ENCODE measurements around the gene LAMC2. TPM values are rescaled to one million over a fixed set of nuclear protein-coding genes. Genes with fewer than 3 reads are reported as not detected.

LAMC2 gene
- total and polyA plus RNA-seq, 9 of the 15 experiments (the other 6 are each of a cell fraction or from before 2014, with no cell fraction given), result 0.02 to 0.03 TPM; not detected in 7

- no peak for TF ChIP-seq ZNF512 (tag; IDR thresholded peaks at IDR 0.05)
- TF ChIP-seq ZNF511 (CRISPR knock-in tag; IDR thresholded peaks at IDR 0.05), result no peak
- TF ChIP-seq ZNF316 (IDR thresholded peaks at IDR 0.05), result peak; percentile 33; the same call in 1 of the 2 replicates
- TF ChIP-seq ZNF584 (CRISPR knock-in tag; IDR thresholded peaks at IDR 0.05; ENCODE audit: low read depth), result no peak
- TF ChIP-seq HSF4 (CRISPR knock-in tag; IDR thresholded peaks at IDR 0.05; ENCODE audit: borderline replicate concordance), result no peak
- no peak for TF ChIP-seq ELF1 (tag; IDR thresholded peaks at IDR 0.05)
- no peak for TF ChIP-seq POLR2G (IDR thresholded peaks at IDR 0.05; ENCODE audit: low read depth, low read length)
- peak; percentile 28; the same call in 1 of the 2 replicates for TF ChIP-seq C11orf30 (IDR thresholded peaks at IDR 0.05; ENCODE audit: low read depth)
- TF ChIP-seq U2AF2 (optimal IDR thresholded peaks at IDR 0.05; ENCODE audit: low read depth, low read length), result no peak
- no peak for TF ChIP-seq PHF20 (IDR thresholded peaks at IDR 0.05; ENCODE audit: partially characterized antibody)
These were observed 37.5 kb upstream of the LAMC2 start (continued) for GRCh38 chr1:183148599-183148998.

GRCh38 chr1:183149273-183149672 lies 36.8 kb upstream of the LAMC2 start:
- peak overlapping the region in 1 of 2 experiments; percentile 31; a peak in 1 of 4 replicates for H3K9ac ChIP-seq (ENCODE audit: insufficient read depth in 1 of 2, low read depth in 2 of 2, low read length in 2 of 2)
- H3K79me2 ChIP-seq (ENCODE audit: control insufficient read depth, insufficient read depth, low read length), result no peaks in the 10 kb centered on the region
- no peak overlapping the region for H3K27ac ChIP-seq (ENCODE audit: extremely low read depth, low read depth, low read length)
- no peak overlapping the region for H3K4me3 ChIP-seq
- POLR2A ChIA-PET, result interaction anchor here (1.2 kb wide), 1 partner anchor 8 kb away, joined by 4 read pairs; no protein-coding TSS in a partner anchor
- no peaks in the 10 kb centered on the region for H4K20me1 ChIP-seq (replicated peaks; ENCODE audit: control insufficient read depth, insufficient read depth, low read length)
- H3K4me2 ChIP-seq (ENCODE audit: insufficient read depth, low read length), result no peak overlapping the region
- no peaks in the 10 kb centered on the region for H3K4me1 ChIP-seq (replicated peaks in 1 of 2; ENCODE audit: control insufficient read depth in 2 of 2, insufficient read depth in 2 of 2, low read length in 2 of 2)
- peaks cover 0 to 1% of the 10 kb centered on the region in 2 experiments; a peak in 2 of 5 replicates for H3K27me3 ChIP-seq (ENCODE audit: control insufficient read depth in 2 of 2, insufficient read depth in 2 of 2, low read length in 2 of 2)
- no peaks in the 10 kb centered on the region for H3K36me3 ChIP-seq (ENCODE audit: control insufficient read depth, insufficient read depth, low read length)
- intact Hi-C loops (cut with micrococcal nuclease), result no loop called here
- no peaks in the 10 kb centered on the region for H3K9me3 ChIP-seq (replicated peaks; ENCODE audit: control insufficient read depth, insufficient read depth, low read depth, low read length)
- no peak for FAIRE-seq
- no peaks in the 10 kb centered on the region for H3K9me1 ChIP-seq (ENCODE audit: control insufficient read depth, insufficient read depth, low read length)
- CTCF ChIA-PET (ENCODE audit: low intra/inter-chr PET ratio), result no interaction called here
- WGBS (ENCODE audit: insufficient coverage, low coverage, missing lambda C conversion rate), result 0% methylated on average over 1 of the region's 1 CpG
- no peak for DNase-seq (ENCODE audit: extremely low read depth in 1 of 4, low spot score in 3 of 4)
- in situ Hi-C loops (cut with MboI), result no loop called here
- no peak for ATAC-seq
- BruUV-seq (replicated peaks), result no TSS peak
- no peak overlapping the region for H2AFZ ChIP-seq (ENCODE audit: low read depth, low read length)
- TF ChIP-seq USF2 (CRISPR knock-in tag; IDR thresholded peaks at IDR 0.05), result no peak
